Calu3 (cell line): ENCODE results near the gene SIX5. TPM values are rescaled to one million over a fixed set of nuclear protein-coding genes. Genes with fewer than 3 reads are reported as not detected.

Source experiments
- Bru-seq: library from RNA; stranded (reverse); fragments of 400-500 nt; gene quantifications from one replicate; lab custom pipeline; 2021; lab: Mats Ljungman, UMichigan
- BruChase-seq, 2 experiments: library from RNA; stranded (reverse); fragments of 400-500 nt; gene quantifications; one replicate each; lab custom pipeline; 2021; lab: Mats Ljungman, UMichigan
- BruUV-seq: library from RNA; stranded (reverse); fragments of 400-500 nt; replicated peaks from 2 replicates; lab custom pipeline; 2021; lab: Mats Ljungman, UMichigan
- CTCF ChIA-PET: fragments of 300-600 bp; sonication (Branson Sonifier 250); formaldehyde crosslinking; loops from one replicate; lab custom pipeline; 2022; ENCODE audit warnings: antibody characterized with exemption; lab: Charles Lee
- DNase-seq: peaks from one replicate; pipeline ENCODE4 v3.0.0; 2022
- H3K27ac Mint-ChIP-seq: one replicate; pipeline ENCODE4 v1.8.0; 2022; ENCODE audit warnings: mixed read lengths; ENCODE audit not compliant: unreplicated experiment
- H3K27me3 Mint-ChIP-seq: one replicate; pipeline ENCODE4 v1.8.0; 2022; ENCODE audit warnings: mixed read lengths; ENCODE audit not compliant: unreplicated experiment
- H3K36me3 Mint-ChIP-seq: one replicate; pipeline ENCODE4 v1.8.0; 2022; ENCODE audit warnings: mild to moderate bottlenecking, moderate library complexity, mixed read lengths; ENCODE audit not compliant: insufficient read depth, unreplicated experiment
- H3K4me1 Mint-ChIP-seq: one replicate; pipeline ENCODE4 v1.8.0; 2022; ENCODE audit warnings: mild to moderate bottlenecking, low read depth, mixed read lengths; ENCODE audit not compliant: unreplicated experiment
- H3K4me3 Mint-ChIP-seq: one replicate; pipeline ENCODE4 v1.8.0; 2022; ENCODE audit warnings: mild to moderate bottlenecking, low read depth, moderate library complexity, mixed read lengths; ENCODE audit not compliant: unreplicated experiment
- H3K9me3 Mint-ChIP-seq: one replicate; pipeline ENCODE4 v1.8.0; 2022; ENCODE audit warnings: low read depth, mixed read lengths; ENCODE audit not compliant: unreplicated experiment
- intact Hi-C: fragments of 100-400 bp; cut with micrococcal nuclease; formaldehyde crosslinking; loops from one replicate; pipeline ENCODE4 v1.10.0; 2022; ENCODE audit not compliant: unreplicated experiment
- long read RNA-seq: library from polyadenylated mRNA; stranded (forward); transcript quantifications from one replicate; pipeline ENCODE4 v2.0.0, GENCODE V29; 2022
- total RNA-seq: library from RNA; stranded (reverse); gene quantifications from 2 replicates; pipeline ENCODE4 v1.2.3, GENCODE V29; 2022
- TF ChIP-seq, protein P1 (sequence below): fragments of 200-600 bp; IDR thresholded peaks from one replicate; pipeline ENCODE4 v1.8.0; 2022; ENCODE audit warnings: antibody characterized with exemption; ENCODE audit not compliant: unreplicated experiment

Gene SIX5
- 12.9 and 15.0 TPM in 2 replicates for total RNA-seq
- percentile 37 among the genes with signal in this experiment for Bru-seq, nascent RNA
- BruChase-seq, experiment 1, labeled RNA remaining after a 6-hour chase: percentile 46 among the genes with signal in this experiment
- percentile 54 among the genes with signal in this experiment for BruChase-seq, experiment 2, labeled RNA remaining after a 2-hour chase
- long read RNA-seq, partial matches to known transcripts: 2 of 12 reads
- long read RNA-seq, other reads (novel, unspliced or antisense): 4 of 12 reads

- peak; percentile 100 for DNase-seq
- Mint-ChIP-seq H3K27ac (peak within 1 kb of the TSS; percentile 88), H3K27me3 (no peaks in the 10 kb centered on the region), H3K9me3 (no peaks in the 10 kb centered on the region), H3K36me3 (peaks cover 84% of the 10 kb centered on the region), H3K4me1 (peaks cover 21% of the 10 kb centered on the region), H3K4me3 (peak within 1 kb of the TSS; percentile 84)
- intact Hi-C loops: loop anchor here (2.0 to 5.0 kb wide), 2 partner anchors 30 to 52 kb away; no protein-coding TSS in a partner anchor
- TF ChIP-seq, protein P1, sequence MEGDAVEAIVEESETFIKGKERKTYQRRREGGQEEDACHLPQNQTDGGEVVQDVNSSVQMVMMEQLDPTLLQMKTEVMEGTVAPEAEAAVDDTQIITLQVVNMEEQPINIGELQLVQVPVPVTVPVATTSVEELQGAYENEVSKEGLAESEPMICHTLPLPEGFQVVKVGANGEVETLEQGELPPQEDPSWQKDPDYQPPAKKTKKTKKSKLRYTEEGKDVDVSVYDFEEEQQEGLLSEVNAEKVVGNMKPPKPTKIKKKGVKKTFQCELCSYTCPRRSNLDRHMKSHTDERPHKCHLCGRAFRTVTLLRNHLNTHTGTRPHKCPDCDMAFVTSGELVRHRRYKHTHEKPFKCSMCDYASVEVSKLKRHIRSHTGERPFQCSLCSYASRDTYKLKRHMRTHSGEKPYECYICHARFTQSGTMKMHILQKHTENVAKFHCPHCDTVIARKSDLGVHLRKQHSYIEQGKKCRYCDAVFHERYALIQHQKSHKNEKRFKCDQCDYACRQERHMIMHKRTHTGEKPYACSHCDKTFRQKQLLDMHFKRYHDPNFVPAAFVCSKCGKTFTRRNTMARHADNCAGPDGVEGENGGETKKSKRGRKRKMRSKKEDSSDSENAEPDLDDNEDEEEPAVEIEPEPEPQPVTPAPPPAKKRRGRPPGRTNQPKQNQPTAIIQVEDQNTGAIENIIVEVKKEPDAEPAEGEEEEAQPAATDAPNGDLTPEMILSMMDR: no peak
- TSS peak; percentile 49 for BruUV-seq
- CTCF ChIA-PET: interaction anchor here (0.6 to 4.8 kb wide), 30 partner anchors 8 to 947 kb away, joined by 3 to 46 read pairs (median 5); partner anchors contain the start of genes DMPK, DMWD, FBXO46 and FOXA3
Observed at GRCh38 chr19:45768984-45769782, at the start of gene SIX5. SIX5 (minus strand) TSS chr19:45769252; CDS start chr19:45768844, 408 bp downstream.

DNA sequence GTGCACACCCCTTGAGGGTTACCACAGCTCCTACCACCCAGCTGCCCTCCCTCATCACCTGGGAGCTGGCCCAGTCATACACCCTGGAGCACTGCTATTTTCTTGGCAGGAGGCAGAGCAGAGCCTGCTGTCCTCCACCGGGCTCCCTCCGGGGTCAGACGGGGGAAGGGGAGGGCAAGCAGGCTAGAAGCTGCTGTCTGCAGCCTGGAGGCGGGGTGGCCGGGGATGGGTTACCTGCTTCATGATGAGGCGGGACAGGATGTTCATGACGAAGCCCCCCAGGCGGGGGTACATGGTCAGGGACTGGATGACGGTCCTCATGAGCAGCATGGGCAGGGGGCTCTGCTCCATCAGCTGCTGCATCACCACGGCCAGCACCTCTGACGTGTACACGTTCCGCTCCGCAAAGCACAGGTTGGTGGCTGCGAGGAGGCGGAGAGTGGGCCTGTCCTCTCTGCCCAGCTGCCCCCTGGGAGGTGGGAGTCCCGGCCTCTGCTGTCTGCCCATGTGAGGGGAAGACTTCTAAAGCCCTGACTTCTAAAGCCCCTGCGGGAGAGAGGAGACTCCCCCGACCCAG lies 48.8 kb upstream of the SIX5 start:
- intact Hi-C loops: loop anchor here (1.0 kb wide), 1 partner anchor 64 kb away; no protein-coding TSS in a partner anchor
- CTCF ChIA-PET: interaction anchor here (0.8 to 1.4 kb wide), 2 partner anchors 49 to 65 kb away, joined by 3 to 18 read pairs; partner anchors contain the start of gene SIX5
- TF ChIP-seq, protein P1: no peak
- no peaks in the 10 kb centered on the region for H3K27me3 Mint-ChIP-seq
- H3K9me3 Mint-ChIP-seq: no peaks in the 10 kb centered on the region
- no TSS peak for BruUV-seq
- no peak overlapping the region for H3K27ac Mint-ChIP-seq
- peaks cover 58% of the 10 kb centered on the region for H3K36me3 Mint-ChIP-seq
- no peak overlapping the region for H3K4me3 Mint-ChIP-seq
- H3K4me1 Mint-ChIP-seq: no peaks in the 10 kb centered on the region
- no peak for DNase-seq

DNA sequence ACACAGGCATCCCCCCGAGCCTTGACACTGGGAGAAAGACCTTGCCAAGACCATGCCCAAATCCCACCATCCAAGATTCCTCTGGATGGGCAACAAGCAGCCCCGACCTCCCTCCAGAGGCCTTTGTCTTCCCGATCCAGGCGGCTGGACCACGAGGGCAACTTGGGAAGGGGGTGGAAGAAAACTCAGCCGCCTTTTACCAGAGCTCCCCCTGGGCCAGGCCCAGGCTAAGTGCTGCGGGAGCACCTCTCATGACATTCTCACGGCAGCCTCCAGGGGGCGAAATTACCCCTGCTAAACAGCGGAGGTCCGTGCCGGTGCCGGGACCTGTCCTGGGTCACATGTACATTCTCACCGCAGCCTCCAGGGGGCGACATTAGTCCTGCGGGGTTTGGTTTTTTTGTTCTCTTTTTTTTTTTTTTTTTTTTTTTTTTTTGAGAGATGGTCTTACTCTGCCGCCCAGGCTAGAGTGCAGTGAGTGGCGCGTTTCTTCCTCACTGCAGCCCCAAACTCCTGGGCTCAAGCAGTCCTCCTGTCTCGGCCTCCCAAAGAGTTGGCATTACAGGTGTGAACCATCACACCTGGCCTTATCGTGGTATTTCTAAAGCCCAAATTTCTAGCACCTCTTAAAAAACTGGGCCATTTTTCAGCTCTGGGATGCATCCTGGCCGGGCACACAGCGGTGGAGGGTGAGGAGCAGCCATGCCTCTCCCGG lies 48.1 kb upstream of the SIX5 start:
- Mint-ChIP-seq H3K36me3 (peaks cover 63% of the 10 kb centered on the region), H3K27me3 (no peaks in the 10 kb centered on the region), H3K4me3 (no peak overlapping the region), H3K4me1 (no peaks in the 10 kb centered on the region), H3K9me3 (no peaks in the 10 kb centered on the region), H3K27ac (no peak overlapping the region)
- BruUV-seq: no TSS peak
- intact Hi-C loops: loop anchor here (1.0 kb wide), 1 partner anchor 65 kb away; no protein-coding TSS in a partner anchor
- CTCF ChIA-PET: interaction anchor here (0.5 to 1.4 kb wide), 27 partner anchors 9 to 792 kb away, joined by 3 to 18 read pairs (median 5); partner anchors contain the start of genes CCDC61, DMWD, FOXA3 and IRF2BP1
- peak; percentile 98 for DNase-seq
- TF ChIP-seq, protein P1: peak; percentile 97
